IPS-NIHi7 (cell line): ENCODE measurements around the gene CYP19A1.
A peak's percentile ranks its signal among the peaks of the same experiment; 100 is the strongest.

ENCODE experiments used
- DNase-seq: peaks from one replicate; pipeline ENCODE4 v3.0.0; 2012; ENCODE audit warnings: mixed read lengths; ENCODE audit errors: extremely low spot score

The CYP19A1 gene

DNA sequence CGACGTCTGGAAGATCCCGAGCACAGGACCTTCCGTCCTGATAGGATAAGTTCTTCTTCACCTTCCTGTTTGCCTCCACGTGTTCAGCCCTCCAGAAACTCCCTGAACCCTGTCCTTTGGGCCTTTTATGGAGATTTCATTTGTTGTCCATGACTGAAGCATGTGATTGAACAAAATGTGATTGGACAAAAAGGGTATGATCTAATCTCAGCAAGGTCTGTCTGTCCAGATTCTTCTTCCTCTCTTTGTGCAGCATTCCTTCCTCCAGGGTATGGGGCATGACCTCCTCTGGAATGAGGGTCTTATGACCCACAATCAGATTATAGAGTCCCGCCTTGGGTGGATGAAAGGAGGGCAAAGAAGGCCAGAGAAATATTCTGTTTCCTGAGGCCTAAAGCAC is at the start of gene CYP19A1:
Gene CYP19A1 (minus strand): TSS at position 101 of the 400 bp plus-strand sequence. CDS start 95,684 bp downstream, outside the sequence.
- no peak for DNase-seq

DNA sequence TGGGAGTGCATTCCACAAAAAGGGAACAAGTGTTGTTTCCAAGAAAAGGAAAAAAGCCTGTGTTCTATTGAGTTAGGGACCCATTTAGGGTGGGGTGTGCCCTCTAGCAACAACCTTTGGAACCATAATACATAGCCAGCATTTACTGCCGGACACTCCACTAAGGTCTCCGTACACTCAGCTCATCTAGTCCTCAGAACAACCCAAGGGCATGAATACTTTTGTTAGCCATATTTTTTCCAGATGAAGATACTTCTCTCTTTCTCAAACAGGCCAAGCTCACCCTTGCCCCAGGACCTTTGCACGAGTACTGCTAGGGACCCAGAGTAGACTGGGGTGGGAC is 49.3 kb upstream of the CYP19A1 start:
- DNase-seq: no peak

DNA sequence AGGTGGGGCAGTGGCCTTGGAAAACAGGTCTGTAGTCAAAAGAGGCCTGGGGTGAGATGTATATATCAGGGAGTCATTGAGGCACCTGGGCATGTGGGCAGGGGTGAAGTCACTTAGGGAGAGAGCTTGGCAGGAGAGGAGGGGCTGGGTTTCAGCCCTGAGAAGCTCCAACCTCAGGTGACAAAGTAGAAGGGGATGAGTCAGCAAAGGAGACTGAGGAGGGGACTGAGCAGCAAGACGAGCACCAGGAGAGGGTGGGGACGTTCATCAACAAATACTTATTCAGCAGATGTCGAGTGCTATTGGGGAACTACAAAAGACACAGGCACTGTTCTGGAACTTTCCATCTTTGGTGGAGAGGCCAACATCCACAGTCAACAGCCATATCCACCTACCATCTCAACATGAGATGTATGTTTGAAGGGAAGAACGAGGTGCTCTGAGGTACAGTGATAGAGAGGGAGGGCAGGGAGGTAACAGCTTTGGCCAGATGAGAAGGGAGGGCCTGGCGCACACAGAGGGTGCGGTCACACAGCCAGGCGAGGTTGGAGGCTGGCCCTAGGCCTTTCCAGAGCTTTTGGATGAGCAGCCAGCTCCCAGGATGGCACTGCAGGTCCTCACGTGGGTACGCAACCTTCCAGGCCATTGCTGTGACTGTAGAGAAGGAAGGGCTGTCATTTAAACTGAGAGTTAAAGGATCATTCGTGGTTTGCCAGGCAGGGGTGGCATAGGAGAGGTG is 48.7 kb upstream of the CYP19A1 start:
- no peak for DNase-seq

DNA sequence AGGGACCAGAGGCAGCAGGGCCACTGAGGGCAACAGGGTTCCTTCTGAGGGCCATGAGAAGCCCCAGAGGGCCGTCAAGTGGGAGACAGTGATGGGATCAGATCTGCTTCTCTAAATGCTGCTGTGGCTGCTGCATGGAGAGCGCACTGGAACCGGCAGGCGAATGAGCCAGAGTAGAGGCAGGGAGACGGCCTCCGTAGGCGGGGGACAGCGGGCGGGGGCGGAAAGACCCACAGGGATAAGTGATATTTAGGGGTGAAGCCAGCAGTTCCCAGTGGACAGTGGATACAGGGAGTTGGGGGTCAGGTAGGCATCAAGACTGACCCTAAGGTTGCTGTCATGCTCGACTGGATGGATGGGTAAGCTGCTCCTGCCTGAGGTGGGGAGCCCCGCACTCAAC is 48.1 kb upstream of the CYP19A1 start:
- no peak for DNase-seq

DNA sequence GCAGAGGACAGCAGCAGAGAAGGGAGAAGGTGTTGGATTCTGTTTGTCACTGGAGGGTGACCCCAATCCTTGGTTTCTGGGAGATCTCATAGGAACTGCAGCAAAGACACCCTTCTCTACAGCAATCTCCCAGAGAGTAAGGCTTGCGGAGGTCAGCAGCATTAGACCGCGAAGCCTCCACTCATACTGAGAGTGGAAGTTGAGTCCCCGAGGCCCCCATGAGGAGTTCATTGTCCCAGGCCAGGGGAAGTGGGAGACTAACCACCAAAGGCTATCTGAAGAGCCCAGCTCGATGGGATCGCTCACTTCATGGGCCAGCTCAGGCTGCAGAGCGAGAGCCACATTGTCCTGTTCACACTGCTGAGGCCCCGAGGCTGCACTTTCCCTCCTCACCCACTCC is 47.6 kb upstream of the CYP19A1 start:
- DNase-seq: no peak

DNA sequence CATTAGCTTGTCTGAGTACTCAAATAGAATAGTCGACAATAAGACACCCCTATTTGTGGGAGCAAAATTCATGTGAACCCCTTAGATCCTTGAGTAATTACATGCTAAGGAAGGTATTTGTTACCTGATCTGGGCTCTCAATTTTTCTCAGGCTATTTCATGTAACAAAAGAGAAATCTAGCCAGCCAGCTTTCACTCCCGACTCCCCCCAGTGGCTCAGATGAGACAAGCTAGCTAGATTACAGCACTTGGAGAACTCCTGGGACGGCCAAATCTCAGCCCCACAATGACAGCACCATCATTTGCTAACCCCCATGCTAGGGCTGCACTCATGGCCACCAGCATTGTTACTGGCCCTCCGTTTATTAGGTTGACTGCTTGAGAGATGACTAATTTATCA is 44.4 kb upstream of the CYP19A1 start:
- DNase-seq: peak; percentile 76

DNA sequence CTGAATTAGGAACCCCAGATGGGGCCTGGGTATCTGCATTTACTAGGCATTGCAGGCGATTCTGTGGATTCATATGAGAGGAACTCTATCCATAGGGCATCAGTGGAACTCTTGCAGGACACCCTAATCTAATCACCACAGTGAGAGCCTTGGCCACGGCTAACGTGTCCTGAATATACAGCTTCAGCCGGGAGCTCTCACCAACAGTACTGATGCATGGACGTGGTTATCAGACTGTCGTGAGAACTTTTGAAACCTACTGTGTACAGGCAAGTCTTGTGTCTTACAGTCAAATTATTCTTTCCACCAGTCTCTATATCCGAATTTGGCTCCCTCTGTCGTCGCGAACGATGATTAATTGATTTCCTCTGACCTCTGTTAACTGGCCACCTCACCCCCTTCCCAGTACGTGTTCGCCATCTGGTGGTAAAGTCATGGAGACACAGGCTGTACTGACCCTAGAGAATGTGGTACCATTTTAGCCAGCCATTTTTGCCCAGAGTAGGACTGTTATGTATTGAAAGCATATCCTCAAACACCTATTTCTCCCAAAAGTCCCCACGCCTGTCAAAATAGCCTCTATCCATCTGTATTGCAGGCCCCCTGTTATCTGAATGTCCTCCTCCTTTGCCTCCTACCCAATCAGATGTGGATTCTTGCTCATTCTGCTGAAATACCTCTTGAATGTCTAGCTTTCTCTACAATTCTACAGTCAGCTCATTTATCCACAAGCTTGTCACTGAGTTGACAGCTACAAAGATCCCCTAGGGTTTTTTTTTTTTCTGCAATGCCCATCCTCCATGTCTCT is 42.8 kb upstream of the CYP19A1 start:
- peak; percentile 86 for DNase-seq

DNA sequence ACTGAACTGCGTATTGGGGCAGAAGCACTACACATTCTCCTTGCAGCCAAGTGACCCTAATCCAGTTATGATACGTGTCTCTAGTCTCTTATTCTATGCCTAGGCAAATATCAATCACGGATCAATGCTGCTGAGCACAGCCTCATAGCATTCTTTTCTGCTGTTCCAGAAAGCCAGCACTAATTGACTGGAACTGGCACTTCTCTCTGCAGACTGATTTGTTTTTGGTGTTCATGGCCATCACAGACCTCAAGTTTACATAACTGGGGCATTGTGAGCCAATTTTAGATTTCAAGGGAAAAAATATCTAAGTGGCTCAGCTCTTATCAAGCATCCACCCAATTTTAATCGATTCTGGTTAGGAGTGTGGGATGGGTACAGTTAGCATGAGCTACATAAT is 41.0 kb upstream of the CYP19A1 start:
- no peak for DNase-seq

DNA sequence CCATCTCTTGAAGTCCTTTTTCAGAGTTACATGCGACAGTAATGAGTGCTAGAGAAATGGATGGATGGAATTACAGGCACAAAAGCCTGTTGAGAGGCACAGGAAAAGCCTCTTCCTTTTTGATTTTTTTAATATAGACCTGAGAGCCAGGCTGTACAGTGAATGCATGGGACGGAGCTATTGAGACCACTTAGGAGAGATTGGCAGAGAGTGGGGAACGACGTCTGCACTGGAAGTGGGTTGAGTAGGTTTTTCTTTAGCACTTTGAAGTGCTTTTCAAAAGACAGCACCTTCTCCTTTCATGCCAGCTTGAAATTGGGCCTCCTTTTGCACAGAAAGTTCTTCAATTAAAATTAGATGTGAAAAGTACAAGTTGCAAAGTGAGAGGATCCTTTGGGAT is 40.0 kb upstream of the CYP19A1 start:
- DNase-seq: no peak

DNA sequence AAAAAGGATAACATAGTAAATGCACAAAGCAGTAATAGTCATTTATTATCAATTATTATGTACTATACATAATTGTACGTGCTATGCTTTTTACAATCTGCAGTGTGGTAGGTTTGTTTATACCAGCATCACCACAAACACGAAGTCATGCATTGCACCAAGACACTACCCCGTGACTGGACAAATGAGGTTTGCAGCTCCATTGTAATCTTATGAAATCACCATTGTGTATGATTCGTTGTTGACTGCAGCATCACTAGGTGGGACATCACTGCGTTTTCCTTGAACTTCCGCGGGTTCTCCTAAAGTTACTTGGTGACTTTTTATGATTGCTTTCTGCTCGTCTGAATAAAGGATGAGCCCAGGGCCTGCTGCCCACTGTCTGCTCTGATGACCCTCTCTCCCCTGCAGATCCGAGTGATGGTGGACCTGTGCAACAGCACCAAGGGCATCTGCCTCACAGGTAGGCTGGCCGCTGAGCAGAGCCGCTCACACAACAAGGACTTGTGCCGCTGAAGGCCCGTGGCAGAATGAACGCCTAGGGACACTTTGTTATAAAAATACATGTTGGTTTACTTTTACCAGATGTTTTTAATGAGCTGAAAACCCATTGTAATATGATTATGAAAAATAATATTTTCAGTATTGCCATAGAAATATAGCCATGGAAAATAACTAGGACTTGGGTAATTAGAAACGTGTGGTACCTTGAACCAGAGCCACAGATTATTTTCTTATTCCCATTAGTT is 38.8 kb upstream of the CYP19A1 start:
- no peak for DNase-seq

DNA sequence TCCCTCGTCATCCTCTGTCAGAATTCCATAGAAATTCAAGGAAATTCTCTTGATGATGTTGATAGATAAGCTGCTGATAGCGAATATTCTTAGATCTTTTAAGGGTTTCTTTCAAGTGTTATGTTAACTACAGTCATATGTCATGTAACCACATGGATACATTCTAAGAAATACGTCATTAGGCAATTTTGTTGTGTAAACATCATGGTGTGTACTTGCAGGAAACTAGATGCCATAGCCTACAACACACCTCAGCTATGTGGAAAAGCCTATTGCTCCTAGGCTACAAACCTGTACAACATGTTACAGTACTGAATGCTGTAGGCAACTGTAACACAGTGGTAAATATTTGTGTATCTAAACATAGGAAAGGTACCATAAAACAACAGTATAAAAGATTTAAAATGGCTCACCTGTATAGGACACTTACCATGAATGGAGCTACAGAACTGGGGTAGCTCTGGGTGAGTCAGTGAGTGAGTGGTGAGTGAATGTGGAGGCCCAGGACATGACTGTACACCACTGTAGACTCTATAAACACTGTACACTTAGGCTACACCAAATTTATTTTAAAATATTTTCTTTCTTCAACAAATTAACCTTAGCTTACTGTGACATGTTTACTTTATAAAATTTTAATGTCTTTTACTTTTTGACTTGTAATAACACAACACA is 37.7 kb upstream of the CYP19A1 start:
- DNase-seq: no peak

DNA sequence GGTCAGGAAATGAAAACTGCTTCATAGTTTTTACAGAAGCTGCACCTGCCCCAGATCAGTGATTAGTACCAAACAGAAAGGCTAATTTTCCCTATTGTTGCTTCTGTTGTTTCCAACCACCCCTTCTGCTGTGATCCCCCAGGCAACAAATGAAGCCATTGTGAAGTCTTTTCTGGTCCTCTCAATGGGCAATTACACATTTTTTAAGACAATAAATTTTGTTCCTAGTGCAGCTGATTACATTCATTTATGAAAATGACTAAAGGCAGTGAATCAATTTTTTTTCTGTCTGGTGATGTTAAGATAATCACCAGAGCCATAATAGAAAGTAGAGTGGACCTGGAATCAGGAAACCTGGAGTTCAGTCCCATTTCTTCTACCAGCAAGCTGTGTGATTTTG is 35.7 kb upstream of the CYP19A1 start:
- no peak for DNase-seq

DNA sequence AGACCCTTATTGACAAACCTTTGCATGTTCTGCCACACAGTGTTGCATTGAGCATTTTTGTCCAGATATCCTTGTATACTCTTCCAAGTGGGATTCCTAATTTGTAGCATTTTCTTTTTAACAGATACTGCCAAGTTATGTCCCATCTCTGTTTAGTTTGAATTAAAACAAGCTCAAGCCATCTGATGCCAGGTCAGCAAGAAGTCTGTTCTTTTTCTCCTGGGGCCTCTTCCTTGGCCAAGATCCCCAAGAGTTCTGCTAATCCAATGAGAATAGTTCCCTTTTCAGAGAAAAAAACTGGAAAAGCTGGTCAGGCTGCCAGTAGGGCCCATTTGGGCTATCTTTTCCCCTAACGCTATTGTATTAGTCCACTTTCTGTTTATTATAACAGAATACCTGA is 32.9 kb upstream of the CYP19A1 start:
- no peak for DNase-seq

DNA sequence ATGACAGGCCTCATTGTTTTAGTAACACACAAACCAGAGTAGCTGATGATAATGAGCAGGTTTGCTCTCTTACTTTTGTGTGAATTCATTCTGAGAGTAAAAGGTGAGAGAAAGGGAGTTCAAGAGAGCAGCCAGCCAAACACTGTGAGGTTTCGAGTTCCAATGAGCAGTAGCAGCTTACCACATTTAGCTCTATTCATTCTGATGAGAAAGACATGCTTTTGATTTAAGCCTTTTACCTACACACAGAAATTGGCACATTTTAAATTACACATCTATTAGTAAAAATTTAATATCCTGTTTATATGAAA is 31.0 kb upstream of the CYP19A1 start:
- no peak for DNase-seq

DNA sequence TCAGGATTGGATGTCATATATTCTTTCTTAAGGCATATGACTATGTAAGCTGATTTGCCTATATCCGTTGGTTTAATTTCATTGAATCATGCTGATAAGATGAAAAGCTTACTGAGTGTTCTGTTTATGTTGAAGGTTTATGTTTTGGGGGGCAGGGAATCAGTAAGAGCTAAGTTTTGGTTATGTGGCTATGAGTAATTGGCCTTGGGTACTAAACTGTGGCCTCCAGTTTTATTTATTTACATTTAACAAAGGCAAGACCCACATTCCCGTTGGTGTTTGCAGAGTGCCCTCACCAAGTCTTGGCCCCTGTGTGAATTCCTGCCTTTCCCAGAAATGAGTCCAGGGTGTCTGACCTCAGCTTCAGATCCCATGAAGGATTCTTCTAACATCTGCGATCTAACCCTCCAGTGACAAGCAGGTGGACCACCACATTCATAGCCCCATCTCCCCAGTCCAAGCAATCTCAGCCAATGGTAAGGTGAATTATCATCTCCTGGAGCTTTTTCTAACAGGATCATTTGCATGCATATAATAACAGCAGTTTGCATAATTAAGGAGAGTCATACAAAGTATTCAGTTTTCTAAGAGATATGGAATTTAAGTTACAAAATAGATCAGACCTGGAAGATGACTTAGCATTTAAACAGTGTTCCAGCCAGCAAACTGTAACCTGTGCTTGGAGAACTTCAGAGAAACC is 30.5 kb upstream of the CYP19A1 start:
- no peak for DNase-seq

DNA sequence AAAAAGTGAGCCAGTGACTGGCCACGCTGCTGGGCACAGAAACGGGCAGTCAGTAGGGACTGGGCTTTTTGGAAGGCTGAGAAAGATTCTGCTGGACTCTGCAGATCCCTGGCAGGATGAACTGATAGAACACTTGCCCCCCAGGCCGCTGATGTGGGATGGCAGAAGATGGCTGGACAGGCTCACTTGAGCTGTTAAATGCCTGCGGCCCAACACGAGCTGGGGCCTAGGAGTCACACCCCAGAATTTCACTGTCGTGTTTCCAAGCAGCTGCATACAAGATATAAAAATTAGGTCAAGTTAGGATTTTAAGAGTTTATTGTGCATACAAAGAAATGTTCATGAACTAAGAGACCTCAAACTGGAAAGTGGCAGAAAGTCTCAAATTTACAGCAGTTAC is 29.9 kb upstream of the CYP19A1 start:
- DNase-seq: no peak

DNA sequence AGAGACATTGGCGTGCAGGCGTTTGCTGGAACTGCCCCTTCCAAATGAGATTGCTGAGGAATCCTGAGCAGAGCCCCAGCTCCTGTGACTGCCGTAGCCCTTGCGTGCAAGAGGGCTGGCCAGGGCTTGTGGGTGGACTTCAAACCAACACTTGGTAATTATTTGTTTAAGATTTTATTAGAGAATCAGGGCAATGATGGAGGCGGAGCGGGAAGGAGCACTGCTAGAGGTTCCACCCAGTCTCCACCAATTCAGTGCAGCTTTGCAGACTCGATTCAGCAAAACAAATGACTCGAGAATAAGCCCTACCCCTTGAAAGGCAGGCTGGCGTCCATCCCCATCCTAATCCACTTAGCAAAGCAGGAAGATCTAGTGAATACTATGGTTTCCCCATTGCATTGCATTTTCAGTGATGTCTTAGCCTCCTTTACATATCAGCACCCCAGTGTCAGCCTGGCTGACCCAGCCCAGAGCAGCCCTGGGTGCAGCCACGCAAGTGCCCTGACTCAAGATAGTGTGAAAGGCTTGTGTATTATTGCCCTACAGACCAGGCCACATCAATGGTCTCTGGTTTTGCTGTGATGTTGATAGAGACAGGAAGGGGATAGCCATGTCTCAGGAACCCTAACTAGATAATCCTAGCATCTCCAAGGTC is 29.1 kb upstream of the CYP19A1 start:
- no peak for DNase-seq

DNA sequence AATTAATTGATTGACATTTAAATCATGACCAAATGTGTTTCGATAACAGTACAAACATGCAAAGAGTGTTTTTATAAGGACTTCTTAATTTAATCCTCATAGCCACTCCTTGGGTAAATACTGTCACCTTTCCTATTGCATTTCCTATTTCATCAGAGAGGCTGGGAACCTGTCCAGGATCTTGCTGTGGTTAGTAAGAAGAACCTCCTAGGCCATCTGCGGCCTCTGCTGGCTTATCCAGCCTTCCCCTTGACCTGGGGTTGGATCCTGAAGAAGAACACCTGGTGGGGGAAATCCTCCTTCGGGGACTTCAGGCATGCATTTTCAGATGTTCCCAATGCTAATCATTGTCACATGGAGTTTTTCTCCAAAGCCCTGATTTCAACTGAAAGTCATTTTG is 28.5 kb upstream of the CYP19A1 start:
- DNase-seq: no peak

DNA sequence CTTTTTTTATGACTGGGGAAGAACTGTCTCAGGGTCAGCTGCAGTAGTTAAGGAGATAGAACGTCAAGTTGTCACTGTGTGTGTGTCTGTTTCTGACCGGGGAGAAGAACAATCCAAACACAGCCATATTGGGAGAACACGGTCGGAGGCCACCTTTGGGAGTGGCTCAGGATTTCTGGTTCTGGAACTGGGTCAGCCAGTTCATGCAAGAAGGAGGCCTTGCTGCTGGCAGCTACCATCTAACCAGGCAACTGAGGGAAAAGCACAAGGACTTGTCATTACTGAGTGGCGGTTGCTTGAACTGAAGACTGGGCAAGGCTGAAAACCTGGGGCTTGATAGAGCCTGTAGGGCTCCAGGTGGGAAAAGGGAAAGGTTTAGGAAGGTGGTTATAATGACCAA is 27.7 kb upstream of the CYP19A1 start:
- DNase-seq: no peak

DNA sequence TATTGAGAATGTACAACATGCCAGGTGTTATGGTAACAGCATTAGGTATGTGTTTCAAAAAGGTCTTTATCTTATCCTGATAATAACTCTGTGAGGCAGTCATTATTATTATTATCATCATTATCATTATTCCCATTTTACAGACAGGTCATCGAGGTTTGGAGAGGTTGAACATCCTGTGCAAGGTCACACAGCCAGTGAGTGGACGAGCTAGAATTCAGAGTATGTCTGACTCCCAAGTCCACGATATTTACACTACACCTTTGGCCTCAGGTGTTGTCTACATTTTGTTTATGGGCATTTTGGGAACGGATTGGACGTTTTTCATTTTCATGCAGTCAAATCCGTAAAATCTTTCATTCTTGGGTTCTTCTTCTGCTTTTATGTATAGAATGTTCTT is 27.0 kb upstream of the CYP19A1 start:
- DNase-seq: no peak

DNA sequence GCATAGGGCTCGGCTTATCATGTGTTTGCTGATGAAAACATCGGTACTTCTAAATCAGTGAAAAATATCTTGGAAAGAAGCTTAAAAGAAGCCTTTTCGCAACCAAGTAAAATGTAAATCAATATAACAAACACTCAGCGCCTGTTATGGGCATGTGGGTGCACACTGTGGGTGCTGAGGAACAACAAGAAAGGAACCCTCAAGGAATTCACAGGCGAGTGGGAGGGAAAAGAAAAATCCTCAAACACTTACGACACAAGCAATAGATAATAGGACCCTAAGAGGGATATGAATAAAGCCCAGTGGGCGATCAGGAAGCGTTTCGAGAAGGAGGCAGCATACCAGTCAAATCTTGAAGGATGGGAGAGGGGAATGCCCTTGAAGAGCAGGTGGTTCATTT is 25.0 kb upstream of the CYP19A1 start:
- no peak for DNase-seq
